Mucosa of rectum (tissue), 2 donors: Measurements from ENCODE around the gene CFDP1.
"Not testable (repeated sequence)": the region's sequence is repeated elsewhere in the genome, so short reads cannot be mapped to it uniquely, and the experiment has no call there.

ENCODE experiments used
- H3K27ac ChIP-seq, 2 donors: one replicate each; pipeline ENCODE4 v1.7.0; 2013; ENCODE audit warnings: inconsistent platforms in 2 of 2, low read depth in 2 of 2, low read length in 2 of 2
- H3K27me3 ChIP-seq, 2 donors: one replicate each; pipeline ENCODE4 v1.7.0; 2013; ENCODE audit warnings: low read length in 2 of 2; ENCODE audit not compliant: control insufficient read depth in 2 of 2, insufficient read depth in 2 of 2
- H3K36me3 ChIP-seq, 2 donors: one replicate each; pipeline ENCODE4 v1.7.0; 2013; ENCODE audit warnings: low read length in 2 of 2; ENCODE audit not compliant: control insufficient read depth in 2 of 2, insufficient read depth in 2 of 2
- H3K4me1 ChIP-seq, 2 donors: one replicate each; pipeline ENCODE4 v1.7.0; 2013; ENCODE audit warnings: low read length in 2 of 2, mild to moderate bottlenecking in 1 of 2; ENCODE audit not compliant: control insufficient read depth in 2 of 2, insufficient read depth in 2 of 2
- H3K4me3 ChIP-seq, 2 donors: one replicate each; pipeline ENCODE4 v1.7.0; 2013; ENCODE audit warnings: low read length in 2 of 2
- H3K9ac ChIP-seq, 2 donors: one replicate each; pipeline ENCODE4 v1.7.0; 2013; ENCODE audit warnings: low read length in 2 of 2, low read depth in 1 of 2, mild to moderate bottlenecking in 1 of 2
- H3K9me3 ChIP-seq, 2 donors: one replicate each; pipeline ENCODE4 v1.7.0; 2013; ENCODE audit warnings: low read length in 2 of 2; ENCODE audit not compliant: control insufficient read depth in 2 of 2
- donor health status: healthy.
- donor health status: Normal muscosa, but diverticular disease.

The CFDP1 gene

DNA sequence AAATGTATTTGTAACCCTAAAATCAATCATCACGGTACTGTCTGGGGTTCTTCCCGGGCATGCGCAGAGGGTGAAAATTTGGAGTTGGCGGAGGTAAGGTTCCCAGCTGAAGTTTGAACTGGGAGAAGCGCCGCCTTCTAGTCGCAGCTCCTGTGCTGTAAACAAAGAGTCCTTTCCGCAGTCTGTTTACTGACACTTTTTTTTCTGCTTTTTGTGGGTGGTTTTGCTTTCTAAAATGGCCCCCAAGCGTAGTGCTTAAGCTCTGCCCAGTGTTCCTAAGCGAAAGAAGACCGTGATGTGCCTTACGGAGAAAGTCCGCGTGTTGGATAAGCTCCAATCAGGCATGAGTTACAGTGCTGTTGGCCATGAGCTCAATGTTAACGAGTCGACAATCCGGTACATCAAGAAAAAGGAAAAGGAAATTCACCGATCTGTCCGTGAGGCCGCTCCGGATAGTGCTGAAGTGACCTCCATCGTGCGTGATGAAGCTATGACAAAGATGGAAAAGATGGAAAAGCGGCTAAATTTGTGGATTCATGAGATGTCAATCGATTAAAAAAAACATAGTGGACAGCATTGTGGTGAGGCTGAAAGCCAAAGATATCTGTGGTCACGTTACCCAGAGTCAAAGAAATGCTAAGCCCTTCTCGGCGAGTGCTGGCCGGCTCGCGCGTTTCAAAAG is 570 bp upstream of the CFDP1 start:
- Histone ChIP-seq H3K27me3 (no peaks in the 10 kb centered on the region), H3K27ac (peak overlapping the region; percentile 95 to 100), H3K36me3 (no peaks in the 10 kb centered on the region), H3K4me1 (peaks cover 5 to 9% of the 10 kb centered on the region in 2 donors), H3K4me3 (peak overlapping the region; percentile 83 to 84), H3K9ac (peak overlapping the region; percentile 96 to 97), H3K9me3 (no peaks in the 10 kb centered on the region)

DNA sequence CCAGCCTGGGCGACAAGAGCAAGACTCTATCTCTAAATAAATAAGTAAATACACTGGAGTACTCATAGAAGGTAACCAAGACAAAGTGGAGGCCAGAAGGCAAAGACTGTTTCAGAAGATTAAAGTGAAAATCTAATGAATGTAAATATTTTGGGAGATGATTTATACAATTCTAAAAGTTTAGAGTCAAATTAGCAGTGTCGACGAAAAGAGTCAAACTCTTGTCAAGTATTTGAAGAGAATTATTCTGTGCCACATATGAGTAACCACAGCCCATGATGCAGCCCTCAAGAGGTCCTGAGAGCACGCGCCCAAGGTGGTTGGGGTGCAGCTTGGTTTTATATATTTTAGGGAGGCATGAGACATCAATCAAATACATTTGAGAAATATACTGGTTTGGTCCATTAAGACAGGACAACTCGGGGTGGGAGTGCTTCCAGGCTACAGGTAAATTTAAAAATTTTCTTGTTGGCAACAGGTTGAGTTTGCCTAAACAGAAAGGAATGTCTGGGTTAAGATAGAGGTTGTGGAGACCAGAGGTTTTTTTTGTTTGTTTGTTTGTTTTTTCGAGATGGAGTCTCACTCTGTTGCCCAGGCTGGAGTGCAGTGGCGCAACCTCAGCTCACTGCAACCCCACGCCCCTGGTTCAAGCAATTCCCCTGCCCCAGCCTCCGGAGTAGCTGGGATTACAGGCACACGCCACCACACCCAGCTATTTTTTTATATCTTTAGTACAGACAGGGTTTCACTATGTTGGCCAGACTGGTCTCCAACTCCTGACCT is 3.5 kb downstream of the CFDP1 start:
- Histone ChIP-seq H3K9me3 (no peaks in the 10 kb centered on the region), H3K4me3 (no peak overlapping the region), H3K27ac (no peak overlapping the region), H3K9ac (no peak overlapping the region), H3K36me3 (no peaks in the 10 kb centered on the region), H3K27me3 (no peaks in the 10 kb centered on the region), H3K4me1 (peaks cover 5 to 9% of the 10 kb centered on the region in 2 donors)

DNA sequence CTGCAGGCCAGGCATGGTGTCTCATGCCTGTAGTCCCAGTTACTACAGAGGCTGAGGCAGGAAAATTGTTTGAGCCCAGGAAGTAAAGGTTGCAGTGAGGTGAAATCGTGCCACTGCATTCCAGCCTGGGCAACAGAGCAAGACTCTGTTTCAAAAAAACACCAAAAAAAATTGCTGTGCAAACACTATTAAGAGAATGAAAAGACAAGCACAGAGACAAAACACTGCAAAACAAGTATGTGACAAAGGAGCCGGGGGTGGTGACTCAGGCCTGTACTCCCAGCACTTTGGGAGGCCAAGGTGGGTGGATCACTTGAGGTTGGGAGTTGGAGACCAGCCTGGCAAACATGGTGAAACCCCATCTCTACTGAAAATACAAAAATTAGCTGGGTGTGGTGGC is 6.8 kb downstream of the CFDP1 start:
- not testable (repeated sequence) for H3K9ac ChIP-seq, H3K9me3 ChIP-seq, H3K27ac ChIP-seq, H3K4me1 ChIP-seq, H3K4me3 ChIP-seq, H3K36me3 ChIP-seq, H3K27me3 ChIP-seq

DNA sequence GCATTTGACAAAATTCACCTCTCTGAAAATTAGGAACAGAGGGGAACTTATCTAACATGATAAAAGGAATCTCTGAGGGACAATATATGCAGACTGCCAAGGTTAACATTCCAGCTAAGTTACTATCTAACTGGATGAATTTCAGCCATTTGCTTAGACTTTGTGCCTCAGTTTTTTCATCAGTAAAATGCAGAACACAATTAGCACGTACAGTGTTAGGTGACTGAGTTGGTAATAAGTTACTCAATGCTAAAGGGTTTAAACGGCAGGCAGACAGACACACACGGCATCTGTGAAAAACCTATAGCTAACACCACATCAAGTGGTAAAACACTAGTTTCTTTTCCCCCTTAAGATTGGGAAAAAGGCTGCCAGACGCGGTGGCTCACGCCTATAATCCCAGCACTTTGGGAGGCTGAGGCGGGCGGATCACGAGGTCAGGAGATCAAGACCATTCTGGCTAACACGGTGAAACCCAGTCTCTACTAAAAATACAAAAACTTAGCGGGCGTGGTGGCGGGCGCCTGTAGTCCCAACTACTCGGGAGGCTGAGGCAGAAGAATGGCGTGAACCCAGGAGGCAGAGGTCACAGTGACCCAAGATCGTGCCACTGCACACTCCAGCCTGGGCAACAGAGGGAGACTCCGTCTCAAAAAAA is 9.1 kb downstream of the CFDP1 start:
- not testable (repeated sequence) for H3K36me3 ChIP-seq, H3K27ac ChIP-seq, H3K27me3 ChIP-seq, H3K9me3 ChIP-seq, H3K4me3 ChIP-seq, H3K4me1 ChIP-seq, H3K9ac ChIP-seq

DNA sequence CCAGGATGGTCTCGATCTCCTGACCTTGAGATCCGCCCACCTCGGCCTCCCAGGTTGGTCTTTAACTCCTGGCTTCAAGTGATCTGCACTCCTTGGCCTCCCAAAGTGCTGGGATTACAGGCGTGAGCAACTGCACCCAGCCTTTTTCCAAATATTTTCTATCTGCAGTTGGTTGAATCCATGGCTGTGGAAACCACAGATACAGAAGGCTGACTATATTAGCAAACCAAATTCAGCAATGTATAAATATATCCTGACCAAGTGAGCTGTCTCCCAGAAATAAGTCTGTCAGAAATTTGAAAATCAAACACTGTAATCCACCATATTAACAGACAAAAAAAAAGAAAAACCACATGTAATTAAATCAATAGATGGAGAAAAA is 9.6 kb downstream of the CFDP1 start:
- peaks cover 7 to 9% of the 10 kb centered on the region in 2 donors for H3K4me1 ChIP-seq
- no peak overlapping the region for H3K27ac ChIP-seq
- H3K4me3 ChIP-seq = no peak overlapping the region
- no peaks in the 10 kb centered on the region for H3K36me3 ChIP-seq
- H3K9ac ChIP-seq = no peak overlapping the region
- no peaks in the 10 kb centered on the region for H3K27me3 ChIP-seq
- H3K9me3 ChIP-seq = no peaks in the 10 kb centered on the region

DNA sequence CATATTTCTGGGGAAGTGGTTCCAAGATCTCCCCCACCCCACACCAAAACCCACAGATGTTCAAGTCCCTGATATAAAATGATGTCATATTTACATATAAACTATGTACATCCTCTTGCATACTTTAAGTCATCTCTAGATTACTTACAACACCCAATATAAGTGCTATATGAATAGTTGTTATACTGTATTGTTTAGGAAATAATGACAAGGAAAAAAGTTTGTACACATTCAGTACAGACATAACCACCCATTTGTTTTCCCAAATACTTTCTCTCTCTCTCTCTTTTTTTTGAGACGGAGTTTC is 11.5 kb downstream of the CFDP1 start:
- H3K9ac ChIP-seq = no peak overlapping the region
- H3K27ac ChIP-seq = peak overlapping the region; percentile 52 to 62

DNA sequence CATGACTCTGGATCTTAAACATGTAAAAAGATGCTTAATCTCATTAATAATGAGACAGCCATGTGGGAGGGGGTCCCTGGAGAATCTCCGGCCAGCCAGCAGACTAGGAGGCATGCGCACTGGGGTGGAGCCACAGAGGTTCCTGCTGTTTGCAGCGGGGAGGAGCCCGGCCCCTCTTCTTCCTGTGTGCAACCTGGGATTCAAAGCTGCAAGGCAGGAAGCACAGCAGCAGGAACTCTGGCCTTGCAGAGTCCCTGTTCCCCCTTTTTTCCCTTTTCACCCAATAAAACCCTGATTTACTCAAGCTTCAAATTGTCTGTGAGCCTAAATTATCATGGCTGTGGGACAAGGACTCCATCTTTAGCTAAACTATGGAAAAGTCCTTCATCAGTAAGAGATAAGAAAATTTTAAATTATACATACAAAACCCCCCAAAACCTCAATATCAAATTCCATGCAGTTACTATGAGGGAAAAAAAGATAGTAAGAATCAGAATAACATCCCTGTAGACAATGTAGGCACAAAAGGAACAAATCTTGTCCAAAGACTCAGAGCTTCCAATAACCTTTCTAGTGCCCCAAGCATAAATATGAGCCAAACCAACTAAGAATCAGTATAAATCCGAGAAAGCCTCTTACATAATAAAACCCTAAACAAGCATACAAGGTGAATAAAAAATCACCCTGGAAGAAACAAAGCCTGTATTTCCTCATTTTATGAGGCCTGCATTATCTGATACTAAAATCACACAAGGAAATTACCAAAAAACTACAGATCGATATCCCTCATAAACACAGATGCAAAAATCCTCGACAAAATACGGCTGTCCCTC is 12.1 kb downstream of the CFDP1 start:
- H3K4me3 ChIP-seq = peak overlapping the region in 1 of 2 donors; percentile 62
- H3K9ac ChIP-seq = peak overlapping the region; percentile 17 to 31

More for the DNA sequence above, 11.5 kb downstream of the CFDP1 start:
- Histone ChIP-seq H3K36me3 (no peaks in the 10 kb centered on the region), H3K27me3 (no peaks in the 10 kb centered on the region), H3K9me3 (no peaks in the 10 kb centered on the region), H3K4me3 (no peak overlapping the region), H3K4me1 (peaks cover 7 to 9% of the 10 kb centered on the region in 2 donors)

DNA sequence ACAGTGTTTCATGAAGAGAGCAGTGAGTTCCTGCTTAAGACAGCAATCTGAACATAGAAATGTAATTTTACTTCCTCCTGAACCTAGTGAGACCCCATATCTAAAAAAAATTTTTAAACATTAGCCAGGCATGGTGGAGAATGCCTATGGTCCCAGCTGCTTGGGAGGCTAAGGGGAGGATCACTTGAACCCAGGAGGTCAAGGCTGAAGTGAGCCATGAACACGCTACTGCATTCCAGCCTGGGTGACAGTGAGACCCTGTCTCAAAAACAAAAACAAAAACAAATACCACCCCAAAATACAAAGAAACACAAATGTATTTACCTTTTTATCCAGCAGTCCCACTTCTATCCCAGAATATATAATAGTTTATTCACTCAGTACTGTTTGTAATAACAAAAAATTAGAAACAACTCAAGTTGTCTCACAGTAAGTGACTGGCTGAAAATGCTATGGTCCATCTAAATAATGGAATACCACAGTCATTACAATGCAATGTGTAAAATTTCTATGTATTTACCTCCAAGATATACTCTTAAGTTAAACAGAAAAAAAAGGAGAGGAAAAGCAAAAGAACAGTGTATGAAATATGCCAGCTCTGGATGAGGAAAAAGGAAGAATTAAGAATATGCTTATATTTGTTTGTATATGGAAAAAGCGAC is 16.3 kb downstream of the CFDP1 start:
- H3K4me1 ChIP-seq = peaks cover 7 to 9% of the 10 kb centered on the region in 2 donors
- H3K27me3 ChIP-seq = no peaks in the 10 kb centered on the region
- no peak overlapping the region for H3K9ac ChIP-seq
- no peaks in the 10 kb centered on the region for H3K9me3 ChIP-seq
- H3K4me3 ChIP-seq = no peak overlapping the region
- H3K27ac ChIP-seq = no peak overlapping the region
- peaks cover 6% of the 10 kb centered on the region in 2 donors for H3K36me3 ChIP-seq

More for the DNA sequence above, 12.1 kb downstream of the CFDP1 start:
- Histone ChIP-seq H3K27me3 (no peaks in the 10 kb centered on the region), H3K4me1 (peaks cover 7 to 9% of the 10 kb centered on the region in 2 donors), H3K27ac (peak overlapping the region; percentile 52 to 62), H3K9me3 (no peaks in the 10 kb centered on the region), H3K36me3 (no peaks in the 10 kb centered on the region)

DNA sequence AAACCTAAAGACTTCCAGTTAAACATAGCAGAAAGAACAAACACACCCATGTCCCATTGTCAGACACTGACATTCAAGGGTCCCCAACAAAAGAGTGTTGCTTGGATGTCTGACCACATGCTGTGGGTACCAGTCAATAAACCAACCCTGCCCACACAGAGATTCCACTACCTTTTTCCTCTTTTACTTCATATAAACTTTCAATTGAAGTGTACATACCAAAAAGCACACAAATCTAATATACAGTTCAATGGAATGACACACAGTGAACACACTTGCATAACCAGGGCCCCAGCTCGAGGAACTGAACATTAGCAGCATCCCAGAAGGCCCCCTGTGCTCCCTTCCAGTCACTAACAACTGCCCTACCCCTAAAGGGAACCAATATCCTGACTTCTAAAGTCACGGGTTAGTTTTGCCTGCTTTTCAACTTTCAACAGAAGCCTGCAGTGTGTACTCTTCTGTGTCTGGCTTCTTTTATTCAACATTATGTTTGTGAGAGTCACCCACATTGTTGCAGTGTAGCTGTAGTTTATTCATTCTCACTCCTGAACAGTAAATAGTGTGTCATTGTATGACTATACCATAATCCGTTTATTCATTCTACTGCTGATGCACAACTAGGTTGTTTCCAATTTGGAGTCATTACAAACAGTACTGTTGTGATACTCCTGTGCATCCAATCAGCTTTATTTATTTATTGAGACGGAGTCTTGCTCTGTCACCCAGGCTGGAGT is 18.0 kb downstream of the CFDP1 start:
- Histone ChIP-seq H3K27me3 (no peaks in the 10 kb centered on the region), H3K9ac (no peak overlapping the region), H3K9me3 (no peaks in the 10 kb centered on the region), H3K4me1 (no peaks in the 10 kb centered on the region), H3K36me3 (peaks cover 7 to 14% of the 10 kb centered on the region in 2 donors), H3K27ac (no peak overlapping the region), H3K4me3 (no peak overlapping the region)
